KMS-11 (cell line): Measurements from ENCODE around the gene EMD.

Experiments used
- H2AFZ ChIP-seq: fragments of 200-600 bp; sonication (generic); 2 replicates; pipeline ENCODE4 v1.6.1; 2016; ENCODE audit warnings: antibody characterized with exemption, mixed run types, low read depth
- H3K27ac ChIP-seq: fragments of 200-600 bp; sonication (generic); 2 replicates; pipeline ENCODE4 v1.6.1; 2016; ENCODE audit warnings: mild to moderate bottlenecking, mixed run types
- H3K27me3 ChIP-seq: fragments of 200-600 bp; sonication (generic); 2 replicates; pipeline ENCODE4 v1.6.1; 2017; ENCODE audit warnings: mild to moderate bottlenecking, low read depth, mixed run types, moderate library complexity; ENCODE audit not compliant: insufficient read depth
- H3K36me3 ChIP-seq: fragments of 200-600 bp; sonication (generic); 2 replicates; pipeline ENCODE4 v1.6.1; 2017; ENCODE audit warnings: mild to moderate bottlenecking, mixed run types; ENCODE audit not compliant: insufficient read depth
- H3K4me1 ChIP-seq: fragments of 200-600 bp; sonication (generic); 2 replicates; pipeline ENCODE4 v1.6.1; 2016; ENCODE audit warnings: mild to moderate bottlenecking, low read depth, mixed run types; ENCODE audit not compliant: poor library complexity, severe bottlenecking
- H3K4me2 ChIP-seq: fragments of 200-600 bp; sonication (generic); 2 replicates; pipeline ENCODE4 v1.7.0; 2016; ENCODE audit warnings: mild to moderate bottlenecking, mixed run types
- H3K4me3 ChIP-seq: fragments of 200-600 bp; sonication (generic); IDR thresholded peaks from 2 replicates; pipeline ENCODE4 v1.6.1; 2017; ENCODE audit warnings: low read depth, low read length, mixed read lengths; ENCODE audit not compliant: insufficient read depth
- H3K79me2 ChIP-seq: fragments of 200-600 bp; sonication (generic); 2 replicates; pipeline ENCODE4 v1.6.1; 2016; ENCODE audit warnings: low read depth, mixed run types; ENCODE audit not compliant: insufficient read depth
- H3K9ac ChIP-seq: fragments of 200-600 bp; sonication (generic); 2 replicates; pipeline ENCODE4 v1.6.1; 2016; ENCODE audit warnings: mild to moderate bottlenecking, mixed run types
- H4K20me1 ChIP-seq: fragments of 200-600 bp; sonication (generic); 2 replicates; pipeline ENCODE4 v1.6.1; 2016; ENCODE audit warnings: mild to moderate bottlenecking, mixed run types; ENCODE audit not compliant: insufficient read depth
- TF ChIP-seq, protein P1 (sequence below): fragments of 200-600 bp; sonication (generic); conservative IDR thresholded peaks from 2 replicates; pipeline ENCODE4 v1.6.1; 2017; ENCODE audit warnings: low read depth, mild to moderate bottlenecking, antibody characterized with exemption, low read length, moderate library complexity, mixed read lengths

Gene EMD

DNA sequence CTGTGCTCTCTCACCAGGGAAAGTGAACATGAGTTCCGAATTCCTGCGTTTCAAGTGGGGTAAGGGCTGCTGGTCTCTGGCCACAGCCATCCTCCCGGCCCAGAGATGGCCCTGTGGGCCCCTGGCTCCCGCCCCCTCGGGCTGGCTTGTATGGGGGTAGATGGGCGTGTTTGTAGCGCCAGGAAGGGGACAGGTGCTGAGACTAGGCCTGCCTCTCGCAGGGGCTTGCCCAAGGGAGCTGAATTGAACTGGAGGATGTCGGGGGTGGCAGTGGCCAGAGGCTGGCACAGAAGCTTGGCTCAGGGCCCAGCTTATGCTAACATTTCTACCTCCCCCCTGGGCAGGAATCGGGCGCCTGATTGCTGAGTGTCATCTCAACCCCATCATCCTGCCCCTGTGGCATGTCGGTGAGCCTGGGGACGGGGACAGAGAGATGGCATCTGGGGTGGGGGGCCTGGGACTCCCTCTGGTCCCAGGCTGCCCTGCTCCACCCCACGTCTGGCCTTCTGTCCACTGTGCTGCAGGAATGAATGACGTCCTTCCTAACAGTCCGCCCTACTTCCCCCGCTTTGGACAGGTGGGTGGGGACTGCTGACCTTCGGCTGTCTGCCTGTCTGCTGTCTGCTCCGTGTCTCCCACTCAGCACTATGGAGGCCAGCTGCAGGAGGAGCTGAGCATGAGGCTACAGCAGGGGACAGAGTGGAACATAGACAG, 40.8 kb downstream of the EMD start:
- H3K4me1 ChIP-seq, result no peaks in the 10 kb centered on the region
- H3K36me3 ChIP-seq, result no peaks in the 10 kb centered on the region
- TF ChIP-seq, protein P1, sequence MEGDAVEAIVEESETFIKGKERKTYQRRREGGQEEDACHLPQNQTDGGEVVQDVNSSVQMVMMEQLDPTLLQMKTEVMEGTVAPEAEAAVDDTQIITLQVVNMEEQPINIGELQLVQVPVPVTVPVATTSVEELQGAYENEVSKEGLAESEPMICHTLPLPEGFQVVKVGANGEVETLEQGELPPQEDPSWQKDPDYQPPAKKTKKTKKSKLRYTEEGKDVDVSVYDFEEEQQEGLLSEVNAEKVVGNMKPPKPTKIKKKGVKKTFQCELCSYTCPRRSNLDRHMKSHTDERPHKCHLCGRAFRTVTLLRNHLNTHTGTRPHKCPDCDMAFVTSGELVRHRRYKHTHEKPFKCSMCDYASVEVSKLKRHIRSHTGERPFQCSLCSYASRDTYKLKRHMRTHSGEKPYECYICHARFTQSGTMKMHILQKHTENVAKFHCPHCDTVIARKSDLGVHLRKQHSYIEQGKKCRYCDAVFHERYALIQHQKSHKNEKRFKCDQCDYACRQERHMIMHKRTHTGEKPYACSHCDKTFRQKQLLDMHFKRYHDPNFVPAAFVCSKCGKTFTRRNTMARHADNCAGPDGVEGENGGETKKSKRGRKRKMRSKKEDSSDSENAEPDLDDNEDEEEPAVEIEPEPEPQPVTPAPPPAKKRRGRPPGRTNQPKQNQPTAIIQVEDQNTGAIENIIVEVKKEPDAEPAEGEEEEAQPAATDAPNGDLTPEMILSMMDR, result no peak
- no peak overlapping the region for H3K4me2 ChIP-seq
- H3K27me3 ChIP-seq, result no peaks in the 10 kb centered on the region
- H3K9ac ChIP-seq, result no peak overlapping the region
- H3K4me3 ChIP-seq, result no peak overlapping the region
- no peaks in the 10 kb centered on the region for H4K20me1 ChIP-seq
- no peak overlapping the region for H3K27ac ChIP-seq
- no peaks in the 10 kb centered on the region for H3K79me2 ChIP-seq
- no peak overlapping the region for H2AFZ ChIP-seq

DNA sequence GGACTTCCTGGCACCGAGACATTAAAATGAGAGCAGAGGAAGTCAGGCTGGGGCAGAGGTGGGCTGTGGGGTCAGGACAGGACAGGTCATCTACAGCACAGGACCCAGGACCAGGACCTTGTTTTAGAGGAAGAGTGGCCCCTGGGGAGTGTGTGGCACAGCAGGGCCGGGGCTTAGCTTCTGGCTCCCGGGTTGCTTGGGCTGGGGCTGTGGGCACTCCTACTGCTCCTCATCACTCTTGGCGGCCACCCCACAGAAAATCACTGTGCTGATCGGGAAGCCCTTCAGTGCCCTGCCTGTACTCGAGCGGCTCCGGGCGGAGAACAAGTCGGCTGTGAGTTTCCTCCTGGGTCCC, 41.3 kb downstream of the EMD start:
- no peaks in the 10 kb centered on the region for H3K36me3 ChIP-seq
- no peak overlapping the region for H2AFZ ChIP-seq
- no peak overlapping the region for H3K4me3 ChIP-seq
- H3K9ac ChIP-seq, result no peak overlapping the region
- no peaks in the 10 kb centered on the region for H3K27me3 ChIP-seq
- no peak overlapping the region for H3K4me2 ChIP-seq
- H4K20me1 ChIP-seq, result no peaks in the 10 kb centered on the region
- no peak overlapping the region for H3K27ac ChIP-seq
- no peaks in the 10 kb centered on the region for H3K79me2 ChIP-seq
- TF ChIP-seq, protein P1, result no peak
- no peaks in the 10 kb centered on the region for H3K4me1 ChIP-seq

- TF ChIP-seq, protein P1, result no peak
- Histone ChIP-seq H4K20me1 (no peaks in the 10 kb centered on the region), H3K4me2 (no peak overlapping the region), H3K9ac (no peak overlapping the region), H3K4me3 (no peak overlapping the region), H3K27me3 (no peaks in the 10 kb centered on the region), H3K27ac (no peak overlapping the region), H3K79me2 (peaks cover 9% of the 10 kb centered on the region; the same call in 1 of the 2 replicates), H3K36me3 (no peaks in the 10 kb centered on the region), H2AFZ (no peak overlapping the region), H3K4me1 (peaks cover 10% of the 10 kb centered on the region)
Measured at GRCh38 chrX:154426916-154427770, 48.0 kb downstream of the EMD start.

- peak within 1 kb of the TSS; percentile 52; the same call in 1 of the 2 replicates for H3K9ac ChIP-seq
- H3K4me1 ChIP-seq, result peaks cover 10% of the 10 kb centered on the region
- H3K27ac ChIP-seq, result no peak within 1 kb of the TSS
- TF ChIP-seq, protein P1, result no peak
- no peaks in the 10 kb centered on the region for H3K27me3 ChIP-seq
- H3K36me3 ChIP-seq, result no peaks in the 10 kb centered on the region
- peak within 1 kb of the TSS; percentile 69 for H2AFZ ChIP-seq
- no peaks in the 10 kb centered on the region for H4K20me1 ChIP-seq
- H3K4me3 ChIP-seq, result no peak within 1 kb of the TSS
- H3K4me2 ChIP-seq, result peak within 1 kb of the TSS; percentile 78
- H3K79me2 ChIP-seq, result peaks cover 9% of the 10 kb centered on the region; the same call in 1 of the 2 replicates
Measured at GRCh38 chrX:154428176-154429171, 49.4 kb downstream of the EMD start, which contains the start of gene ATP6AP1. Gene ATP6AP1, plus strand, starts transcription at chrX:154428677. Its CDS starts 16 bp downstream, at chrX:154428693.
